Skeletal muscle satellite cell (primary cell): ENCODE results near the gene MTHFS.

Source experiments
- H3K27me3 ChIP-seq: 2 replicates; pipeline ENCODE4 v1.7.0; 2013; ENCODE audit warnings: low read length; ENCODE audit not compliant: control insufficient read depth, insufficient read depth
- H3K36me3 ChIP-seq: 2 replicates; pipeline ENCODE4 v1.7.0; 2013; ENCODE audit warnings: mild to moderate bottlenecking, control low read depth, low read length; ENCODE audit not compliant: insufficient read depth
- H3K4me1 ChIP-seq: 2 replicates; pipeline ENCODE4 v1.7.0; 2013; ENCODE audit warnings: low read length; ENCODE audit not compliant: control insufficient read depth, insufficient read depth
- H3K4me2 ChIP-seq: 2 replicates; pipeline ENCODE4 v1.7.0; 2013; ENCODE audit warnings: mild to moderate bottlenecking, low read length
- H3K4me3 ChIP-seq: 2 replicates; pipeline ENCODE4 v1.7.0; 2013; ENCODE audit warnings: low read length
- H3K9ac ChIP-seq: 2 replicates; pipeline ENCODE4 v1.7.0; 2013; ENCODE audit warnings: mild to moderate bottlenecking, low read depth, low read length, moderate library complexity
- H3K9me3 ChIP-seq: replicated peaks from 2 replicates; pipeline ENCODE4 v1.7.0; 2013; ENCODE audit warnings: mild to moderate bottlenecking, control low read depth, low read length

MTHFS gene

DNA sequence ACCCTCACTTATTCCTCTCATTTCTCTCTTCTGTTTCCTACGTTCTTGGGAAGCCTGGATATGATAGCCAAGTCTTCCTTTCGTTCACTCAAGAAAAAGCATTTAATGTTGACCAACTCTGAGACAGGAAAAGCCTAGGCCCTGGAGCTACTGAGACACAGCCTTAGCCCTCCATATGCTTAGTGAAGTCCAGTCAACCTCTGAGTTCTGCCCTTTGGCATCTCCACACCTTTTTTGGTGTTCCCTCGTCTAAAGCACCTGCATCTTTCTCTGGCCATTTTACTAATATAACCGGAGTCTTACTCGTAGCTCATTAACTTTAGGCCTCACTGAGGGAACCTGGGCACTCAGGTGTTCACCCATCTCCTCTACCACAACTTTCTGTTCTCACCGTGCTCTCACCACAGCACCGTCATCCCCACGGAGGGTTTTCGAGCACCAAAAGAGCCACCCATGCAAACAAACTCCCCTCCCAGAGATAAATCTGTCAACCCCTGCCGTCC lies 632 bp downstream of the MTHFS start:
- H3K9me3 ChIP-seq: no peaks in the 10 kb centered on the region
- peak overlapping the region; percentile 92 for H3K9ac ChIP-seq
- peak overlapping the region; percentile 79 for H3K4me3 ChIP-seq
- H3K4me2 ChIP-seq: peak overlapping the region; percentile 87
- no peaks in the 10 kb centered on the region for H3K36me3 ChIP-seq
- H3K27me3 ChIP-seq: no peaks in the 10 kb centered on the region
- peaks cover 20% of the 10 kb centered on the region for H3K4me1 ChIP-seq

DNA sequence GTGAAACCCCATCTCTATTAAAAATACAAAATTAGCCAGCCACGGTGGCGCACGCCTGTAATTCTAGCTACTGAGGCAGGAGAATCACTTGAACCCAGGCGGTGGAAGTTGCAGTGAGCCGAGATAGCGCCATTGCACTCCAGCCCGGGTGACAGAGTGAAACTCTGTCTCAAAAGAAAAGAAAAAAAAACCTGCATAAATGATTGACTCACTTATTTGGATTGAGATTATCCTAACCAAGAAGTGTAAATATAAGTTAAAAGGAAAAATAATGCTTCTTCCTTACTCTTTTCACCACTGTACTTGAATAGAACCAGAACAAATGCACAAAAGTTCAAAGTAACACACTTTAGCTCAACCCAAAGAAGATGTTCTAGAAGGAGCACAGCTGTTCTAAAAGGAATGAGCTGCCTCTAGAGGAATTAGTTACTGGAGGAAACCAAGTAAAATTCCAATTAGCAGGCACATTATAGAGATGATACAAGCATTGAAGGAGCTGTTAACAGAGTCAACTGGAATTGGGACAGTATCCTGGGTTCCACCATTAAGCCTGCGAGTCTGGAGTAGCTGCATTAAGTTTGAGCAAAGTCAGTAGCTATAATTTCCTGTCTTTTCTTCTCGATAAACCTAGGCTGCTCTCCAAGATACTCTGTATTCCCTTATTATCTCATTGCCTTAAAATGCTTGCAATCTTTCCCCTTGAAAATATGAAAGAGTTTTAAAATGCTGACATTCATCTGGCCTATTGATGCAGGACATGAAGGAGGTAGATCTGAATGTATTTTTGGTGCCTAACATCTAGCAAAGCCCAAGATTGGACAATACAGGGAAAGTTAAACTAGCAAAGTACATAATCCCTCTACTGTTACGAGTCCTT lies 9.5 kb downstream of the MTHFS start:
- Histone ChIP-seq H3K36me3 (peaks cover 5% of the 10 kb centered on the region), H3K4me2 (no peak overlapping the region), H3K27me3 (no peaks in the 10 kb centered on the region), H3K9ac (no peak overlapping the region), H3K9me3 (no peaks in the 10 kb centered on the region), H3K4me3 (no peak overlapping the region), H3K4me1 (no peaks in the 10 kb centered on the region)

DNA sequence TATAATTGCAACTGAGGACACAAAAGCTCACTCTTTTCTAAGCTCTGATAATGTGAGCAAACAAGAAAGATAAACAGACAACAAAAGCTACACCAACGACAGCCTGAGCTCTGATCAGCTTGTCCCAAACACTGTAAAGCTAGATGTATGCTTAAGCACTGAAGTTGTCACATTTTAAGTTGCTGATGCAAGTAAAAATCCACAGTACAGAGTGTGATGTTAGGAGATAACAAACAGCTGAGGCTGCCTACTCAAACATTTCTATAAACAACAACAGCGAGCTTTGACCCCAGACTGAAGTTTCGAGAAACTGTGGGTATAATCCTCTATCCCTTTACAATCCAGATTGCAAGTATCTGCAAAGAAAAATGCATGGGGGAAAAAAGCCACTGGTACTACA lies 10.7 kb downstream of the MTHFS start:
- no peaks in the 10 kb centered on the region for H3K27me3 ChIP-seq
- H3K36me3 ChIP-seq: peaks cover 5% of the 10 kb centered on the region
- no peaks in the 10 kb centered on the region for H3K4me1 ChIP-seq
- no peak overlapping the region for H3K4me2 ChIP-seq
- no peak overlapping the region for H3K9ac ChIP-seq
- no peak overlapping the region for H3K4me3 ChIP-seq
- H3K9me3 ChIP-seq: no peaks in the 10 kb centered on the region

DNA sequence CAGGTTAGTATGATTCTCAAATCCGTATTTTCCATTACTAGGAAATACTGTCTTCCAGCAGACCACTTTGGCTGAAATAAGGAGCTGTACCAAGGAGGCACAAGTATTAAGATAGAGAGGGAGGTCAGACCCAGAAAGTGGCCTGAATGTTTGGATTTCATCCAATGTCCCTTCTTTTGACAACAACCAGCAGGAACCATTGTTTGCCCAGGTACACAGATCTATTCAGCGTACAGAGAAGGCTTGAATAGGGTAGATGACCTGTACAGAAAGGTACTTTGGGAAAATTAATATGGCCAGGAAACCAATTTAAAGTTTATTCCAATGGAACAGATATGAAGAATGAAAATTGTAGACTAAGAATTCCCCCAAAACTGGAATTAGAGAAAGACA lies 12.6 kb downstream of the MTHFS start:
- Histone ChIP-seq H3K4me2 (no peak overlapping the region), H3K4me3 (no peak overlapping the region), H3K4me1 (no peaks in the 10 kb centered on the region), H3K27me3 (no peaks in the 10 kb centered on the region), H3K36me3 (peaks cover 5% of the 10 kb centered on the region), H3K9me3 (no peaks in the 10 kb centered on the region), H3K9ac (no peak overlapping the region)

DNA sequence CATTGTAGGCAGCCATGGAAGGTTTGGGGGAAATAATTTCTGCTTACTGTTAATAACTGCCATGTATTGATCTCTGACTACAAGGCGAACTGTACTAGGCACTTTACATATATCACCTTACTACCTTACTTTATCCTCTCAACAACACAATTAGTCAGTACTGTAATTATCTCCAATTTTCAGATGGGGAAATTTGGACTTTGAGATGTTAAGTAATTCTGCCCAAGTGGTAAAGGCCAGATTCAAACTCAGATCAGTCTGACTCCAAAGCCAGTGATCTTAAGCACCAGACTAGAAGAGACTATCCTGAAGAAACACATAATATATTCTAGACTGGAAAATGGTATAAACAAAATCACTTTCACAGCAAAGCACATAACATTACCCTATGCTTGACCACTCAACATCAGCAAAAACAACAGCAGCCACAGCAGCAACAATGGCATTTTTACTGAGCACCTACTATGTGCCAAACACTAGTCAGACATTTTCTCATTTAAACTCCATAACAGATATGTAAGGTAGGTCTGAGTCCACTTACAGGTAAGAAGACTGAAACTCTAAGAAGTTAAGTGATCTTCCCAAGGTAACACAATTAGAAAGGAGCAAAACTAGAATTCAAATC lies 13.1 kb downstream of the MTHFS start:
- Histone ChIP-seq H3K4me3 (no peak overlapping the region), H3K9ac (no peak overlapping the region), H3K9me3 (no peaks in the 10 kb centered on the region), H3K36me3 (no peaks in the 10 kb centered on the region), H3K27me3 (no peaks in the 10 kb centered on the region), H3K4me1 (no peaks in the 10 kb centered on the region), H3K4me2 (no peak overlapping the region)

- H3K36me3 ChIP-seq: peaks cover 9% of the 10 kb centered on the region
These were observed 15.1 kb downstream of the MTHFS start for GRCh38 chr15:79881668-79882067.

DNA sequence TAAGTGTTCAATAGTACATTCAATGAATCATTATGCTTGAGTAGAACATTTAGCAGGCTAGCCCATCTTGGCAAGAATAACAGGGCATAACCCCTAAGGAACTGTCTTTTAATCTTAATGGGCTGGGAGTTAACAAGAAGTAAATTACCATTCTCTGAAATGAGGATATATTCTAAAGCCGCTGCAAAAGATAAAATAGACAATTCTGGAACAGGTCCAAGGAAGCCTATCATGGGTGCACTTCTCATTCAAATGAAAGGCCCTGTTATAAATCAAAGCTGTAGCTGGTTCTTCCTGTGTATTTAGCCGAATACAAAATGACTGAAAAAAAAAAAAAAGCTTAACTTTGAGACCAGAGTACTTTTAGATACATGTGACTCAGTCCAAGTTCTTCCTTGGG lies 15.6 kb downstream of the MTHFS start:
- Histone ChIP-seq H3K9me3 (peaks cover 4% of the 10 kb centered on the region), H3K4me1 (no peaks in the 10 kb centered on the region), H3K4me2 (no peak overlapping the region), H3K27me3 (no peaks in the 10 kb centered on the region), H3K9ac (no peak overlapping the region), H3K36me3 (peaks cover 9% of the 10 kb centered on the region), H3K4me3 (no peak overlapping the region)

More at GRCh38 chr15:79881668-79882067, 15.1 kb downstream of the MTHFS start:
- Histone ChIP-seq H3K27me3 (no peaks in the 10 kb centered on the region), H3K4me2 (no peak overlapping the region), H3K9me3 (peaks cover 4% of the 10 kb centered on the region), H3K4me1 (no peaks in the 10 kb centered on the region), H3K4me3 (no peak overlapping the region), H3K9ac (no peak overlapping the region)

DNA sequence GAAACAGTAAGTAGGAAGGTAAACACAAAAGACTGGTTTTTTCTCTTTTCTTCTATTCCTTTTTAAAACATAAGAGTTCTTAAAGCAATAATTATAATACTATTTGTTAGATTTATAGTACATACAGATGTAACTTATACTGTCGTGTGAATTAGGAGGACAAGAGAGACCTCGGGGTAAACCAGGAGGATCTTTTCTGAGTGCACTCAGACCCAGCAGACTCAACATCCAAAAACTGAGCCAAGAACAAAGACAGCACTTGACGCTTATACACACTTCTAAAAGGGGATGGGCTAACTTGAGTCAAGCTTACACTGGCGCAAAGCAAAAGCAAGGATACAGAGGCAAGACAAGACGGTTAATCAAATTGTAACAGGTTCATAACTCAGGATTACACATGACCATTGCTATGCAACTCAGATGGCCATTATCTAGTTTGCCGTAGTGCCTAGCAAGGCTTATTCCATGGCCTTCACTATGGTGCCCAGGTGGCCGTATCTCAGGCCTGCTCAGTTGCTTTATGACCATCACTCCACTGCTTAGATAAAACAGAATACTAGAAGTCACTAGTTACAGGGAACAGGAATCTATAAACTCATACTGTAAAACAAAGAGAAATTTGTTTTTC lies 18.6 kb downstream of the MTHFS start:
- Histone ChIP-seq H3K4me3 (no peak overlapping the region), H3K9ac (no peak overlapping the region), H3K9me3 (peaks cover 4% of the 10 kb centered on the region), H3K36me3 (peaks cover 9% of the 10 kb centered on the region), H3K27me3 (no peaks in the 10 kb centered on the region), H3K4me1 (no peaks in the 10 kb centered on the region), H3K4me2 (no peak overlapping the region)

DNA sequence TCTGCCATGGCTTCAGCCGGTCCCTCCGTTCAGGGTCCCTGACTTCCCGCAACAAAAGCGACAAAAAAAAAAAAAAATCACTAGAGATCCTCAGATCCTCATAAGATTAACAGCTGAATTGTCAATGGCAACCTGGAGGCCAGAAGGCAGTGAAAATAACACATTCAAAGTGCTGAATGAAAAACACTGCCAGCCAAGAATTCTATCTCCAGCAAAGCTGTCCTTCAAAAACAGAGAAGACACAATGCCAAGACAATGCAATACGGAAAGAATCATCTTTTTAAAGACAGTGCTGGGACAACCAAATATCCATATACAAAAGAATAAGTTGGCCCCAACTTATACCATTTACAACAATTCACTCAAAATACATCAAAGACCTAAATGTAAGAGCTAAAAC lies 21.6 kb downstream of the MTHFS start:
- peaks cover 7% of the 10 kb centered on the region for H3K4me1 ChIP-seq
- no peak overlapping the region for H3K4me2 ChIP-seq
- no peak overlapping the region for H3K4me3 ChIP-seq
- peaks cover 4% of the 10 kb centered on the region for H3K9me3 ChIP-seq
- no peak overlapping the region for H3K9ac ChIP-seq
- H3K27me3 ChIP-seq: no peaks in the 10 kb centered on the region
- peaks cover 13% of the 10 kb centered on the region for H3K36me3 ChIP-seq

- Histone ChIP-seq H3K27me3 (no peaks in the 10 kb centered on the region), H3K36me3 (peaks cover 13% of the 10 kb centered on the region), H3K4me1 (peaks cover 7% of the 10 kb centered on the region), H3K9ac (no peak overlapping the region), H3K9me3 (peaks cover 4% of the 10 kb centered on the region), H3K4me2 (no peak overlapping the region), H3K4me3 (no peak overlapping the region)
These were observed 22.6 kb downstream of the MTHFS start for GRCh38 chr15:79874242-79874641.

DNA sequence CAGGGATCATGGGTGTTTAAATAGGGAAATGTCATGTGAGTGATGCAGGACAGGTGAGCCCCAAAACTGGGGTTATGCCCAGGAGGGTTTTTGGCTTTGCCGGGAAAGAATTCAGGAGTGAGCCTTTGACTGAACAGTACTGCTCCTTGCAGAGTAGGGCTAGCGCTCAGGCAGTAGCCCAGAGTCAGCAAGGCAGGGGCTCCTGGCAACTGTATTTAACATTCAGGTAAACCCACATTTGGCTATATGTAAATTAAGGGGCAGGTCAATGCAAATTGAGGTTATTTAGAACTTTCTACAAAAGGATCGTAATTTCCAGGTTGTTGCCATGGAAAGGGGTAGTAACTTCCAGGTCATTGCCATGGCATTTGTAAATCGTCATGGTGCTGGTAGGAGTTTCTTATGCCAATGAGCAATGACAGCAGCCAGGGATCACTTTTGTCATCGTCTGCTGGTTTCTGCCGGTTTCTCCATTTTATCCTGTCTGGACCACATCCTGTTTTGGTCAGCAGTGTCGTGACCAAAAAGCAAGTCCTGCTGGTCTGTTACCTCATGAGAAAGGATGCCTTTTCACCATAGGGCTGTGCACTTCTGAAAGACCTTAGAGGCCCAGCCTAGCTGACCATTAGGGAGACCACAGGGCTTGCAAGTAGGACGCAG lies 24.3 kb downstream of the MTHFS start:
- H3K4me3 ChIP-seq: no peak overlapping the region
- peaks cover 7% of the 10 kb centered on the region for H3K4me1 ChIP-seq
- peaks cover 4% of the 10 kb centered on the region for H3K36me3 ChIP-seq
- no peaks in the 10 kb centered on the region for H3K9me3 ChIP-seq
- H3K27me3 ChIP-seq: no peaks in the 10 kb centered on the region
- no peak overlapping the region for H3K9ac ChIP-seq
- H3K4me2 ChIP-seq: no peak overlapping the region
